Suppressor macrophage (primary cell): ENCODE measurements around the gene GPI.

ENCODE experiments used
- DNase-seq, 4 experiments: peaks; one replicate each; pipeline ENCODE4 v3.0.0-alpha.2; 2020 to 2022

The GPI gene

GRCh38 chr19:34405892-34406660 is 41.1 kb downstream of the GPI start:
- no peak for DNase-seq

- DNase-seq = no peak
Observed at GRCh38 chr19:34408411-34408810, 43.4 kb downstream of the GPI start.

- DNase-seq = no peak
Observed at GRCh38 chr19:34409189-34410164, 44.5 kb downstream of the GPI start.

- no peak for DNase-seq
Observed at GRCh38 chr19:34411216-34411615, 46.2 kb downstream of the GPI start.

GRCh38 chr19:34416021-34416545 is 51.1 kb downstream of the GPI start:
- no peak for DNase-seq

- DNase-seq = no peak
Observed at GRCh38 chr19:34418300-34418699, 53.3 kb downstream of the GPI start.

DNA sequence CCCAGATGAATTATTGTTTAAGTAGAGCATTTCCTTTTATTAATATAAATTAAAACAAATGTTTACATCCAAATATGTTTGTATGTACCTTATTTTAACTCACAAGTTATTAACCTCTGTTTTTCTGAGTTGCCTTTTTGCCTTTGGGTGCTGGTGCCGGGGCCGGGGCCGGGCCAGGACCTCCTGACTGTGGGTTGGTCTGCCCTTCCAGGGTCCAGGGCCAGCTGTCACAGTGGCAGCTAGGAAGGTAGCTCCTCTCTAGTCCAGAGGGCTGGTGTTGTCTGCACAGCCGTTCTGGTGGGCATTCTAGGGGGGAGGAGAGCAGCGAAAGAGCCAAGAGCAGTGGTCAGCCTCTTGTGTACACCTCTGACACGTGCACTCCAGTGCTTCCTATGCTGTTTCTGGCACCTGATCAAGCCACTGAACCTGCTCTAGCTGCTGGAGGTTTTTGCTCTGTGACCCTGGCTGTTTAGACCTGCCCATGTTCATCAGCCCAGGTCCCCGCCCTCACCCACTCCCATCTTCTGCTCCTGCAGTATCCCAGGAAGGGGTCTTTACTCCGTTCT is 61.2 kb downstream of the GPI start:
- no peak for DNase-seq

- DNase-seq = peak; percentile 67 to 80 (median 74)
Observed at GRCh38 chr19:34428549-34429285, 63.7 kb downstream of the GPI start.

DNA sequence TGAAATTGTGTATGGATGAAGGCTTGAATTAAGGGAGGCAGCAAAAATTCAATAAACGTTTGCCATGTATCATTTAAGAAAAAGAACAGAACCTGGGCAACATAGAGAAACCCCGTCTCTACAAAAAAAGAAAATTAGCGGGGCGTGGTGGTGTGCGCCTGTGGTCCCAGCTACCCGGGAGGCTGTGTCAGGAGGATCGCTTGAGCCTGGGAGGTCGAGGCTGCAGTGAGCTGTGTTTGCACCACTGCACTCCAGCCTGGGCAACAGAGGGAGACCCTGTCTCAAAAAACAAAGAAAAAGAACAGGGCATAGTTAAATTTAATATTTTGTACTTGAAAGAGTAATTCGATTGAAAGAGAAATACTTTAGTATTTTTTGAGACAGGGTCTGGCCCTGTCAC is 64.6 kb downstream of the GPI start:
- no peak for DNase-seq

GRCh38 chr19:34430738-34431625 is 66.0 kb downstream of the GPI start:
- DNase-seq = peak; percentile 21 to 61 (median 58)

DNA sequence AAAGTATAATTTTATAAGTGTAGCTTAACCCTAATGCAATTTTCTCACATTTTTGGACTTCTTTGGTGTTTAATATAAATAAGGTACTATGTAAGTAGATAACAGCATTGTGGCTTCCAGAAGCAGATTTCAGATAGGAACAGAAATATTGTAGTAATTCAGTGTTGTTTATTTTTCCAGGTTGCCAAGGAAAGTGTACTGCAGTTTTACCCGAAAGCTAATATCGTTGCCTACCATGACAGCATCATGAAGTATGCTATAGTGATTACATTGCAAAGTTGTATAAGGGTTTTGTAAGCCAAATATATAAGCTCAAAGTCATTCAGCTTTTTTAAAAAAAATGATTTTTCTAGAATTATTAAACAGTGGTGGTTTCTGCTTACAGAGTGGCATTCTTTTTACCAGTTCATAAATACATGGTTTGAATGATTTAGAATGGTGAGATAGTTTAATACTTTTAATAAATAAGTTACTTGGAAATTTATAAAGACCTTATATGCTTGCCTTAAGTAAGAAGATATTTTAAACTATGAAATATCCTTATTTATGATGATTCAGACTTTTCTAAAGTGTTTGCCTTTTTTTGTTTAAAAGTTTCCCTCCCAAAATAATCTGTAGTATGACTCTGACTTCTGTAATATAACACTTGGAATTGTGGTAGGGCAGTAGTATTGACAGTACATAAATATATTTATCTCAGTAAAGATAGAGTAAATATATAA is 66.8 kb downstream of the GPI start:
- DNase-seq = no peak

DNA sequence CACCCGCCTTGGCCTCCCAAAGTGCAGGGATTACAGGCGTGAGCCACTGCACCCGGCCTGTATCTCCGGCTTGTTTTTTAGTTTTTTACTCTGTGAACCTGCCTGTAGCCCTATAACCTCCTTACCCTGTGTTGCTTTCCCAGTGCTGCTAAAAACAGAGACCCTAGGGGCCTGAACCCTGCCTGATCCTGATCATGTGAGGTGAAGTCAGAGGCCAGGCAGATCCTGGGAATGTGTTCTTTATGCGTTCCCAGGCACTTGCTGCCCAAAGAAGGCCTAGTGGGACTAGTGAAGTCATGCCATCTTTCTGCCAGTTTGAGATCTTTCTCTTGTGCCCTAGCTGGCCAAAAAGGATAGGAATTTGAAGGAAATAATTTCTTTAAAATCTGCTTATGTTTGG is 67.8 kb downstream of the GPI start:
- DNase-seq = no peak

GRCh38 chr19:34436716-34437115 is 71.7 kb downstream of the GPI start:
- DNase-seq = no peak

- DNase-seq = no peak
Observed at GRCh38 chr19:34448191-34448590, 83.2 kb downstream of the GPI start.
